Activated CD8-positive, alpha-beta memory T cell treated with anti-CD3 and anti-CD28 coated beads for 24 hours (primary cell): ENCODE data around the gene ROR2.

ENCODE experiments used
- DNase-seq: peaks from one replicate; pipeline ENCODE4 v3.0.0-alpha.2; 2020

The ROR2 gene

GRCh38 chr9:91898451-91899218 lies 51.4 kb downstream of the ROR2 start:
- DNase-seq, result no peak

- DNase-seq, result no peak
These were observed 52.8 kb downstream of the ROR2 start for GRCh38 chr9:91897201-91897600.

- DNase-seq, result no peak
These were observed 53.4 kb downstream of the ROR2 start for GRCh38 chr9:91896513-91897121.

- DNase-seq, result no peak
These were observed 53.9 kb downstream of the ROR2 start for GRCh38 chr9:91896097-91896496.

GRCh38 chr9:91894536-91894935 lies 55.5 kb downstream of the ROR2 start:
- no peak for DNase-seq

- no peak for DNase-seq
These were observed 56.0 kb downstream of the ROR2 start for GRCh38 chr9:91894023-91894422.

- no peak for DNase-seq
These were observed 58.1 kb downstream of the ROR2 start for GRCh38 chr9:91891915-91892314.

- DNase-seq, result no peak
These were observed 59.4 kb downstream of the ROR2 start for GRCh38 chr9:91890662-91891061.

GRCh38 chr9:91889161-91889911 lies 60.7 kb downstream of the ROR2 start:
- DNase-seq, result no peak

- no peak for DNase-seq
These were observed 63.5 kb downstream of the ROR2 start for GRCh38 chr9:91886414-91887076.

- DNase-seq, result no peak
These were observed 64.1 kb downstream of the ROR2 start for GRCh38 chr9:91885746-91886413.

- DNase-seq, result no peak
These were observed 65.0 kb downstream of the ROR2 start for GRCh38 chr9:91884696-91885687.

GRCh38 chr9:91884153-91884552 lies 65.9 kb downstream of the ROR2 start:
- DNase-seq, result no peak

- DNase-seq, result no peak
These were observed 66.5 kb downstream of the ROR2 start for GRCh38 chr9:91883503-91883902.

GRCh38 chr9:91882627-91883026 lies 67.4 kb downstream of the ROR2 start:
- DNase-seq, result no peak

- no peak for DNase-seq
These were observed 69.6 kb downstream of the ROR2 start for GRCh38 chr9:91880378-91880972.

GRCh38 chr9:91879231-91879630 lies 70.8 kb downstream of the ROR2 start:
- DNase-seq, result no peak

- DNase-seq, result no peak
These were observed 76.4 kb downstream of the ROR2 start for GRCh38 chr9:91873637-91874051.

GRCh38 chr9:91868732-91869391 lies 81.2 kb downstream of the ROR2 start:
- no peak for DNase-seq

- DNase-seq, result no peak
These were observed 82.3 kb downstream of the ROR2 start for GRCh38 chr9:91867740-91868139.

GRCh38 chr9:91865041-91865440 lies 85.0 kb downstream of the ROR2 start:
- no peak for DNase-seq
